Dermis microvascular lymphatic vessel endothelial cell (primary cell): ENCODE results near the gene OS9. TPM values are rescaled to one million over a fixed set of nuclear protein-coding genes. Genes with fewer than 3 reads are reported as not detected.

Source experiments
- DNase-seq, 2 donors: peaks; one replicate each; pipeline versions ENCODE4 v3.0.0 to v3.0.0-alpha.2; 2010; ENCODE audit warnings: low read depth in 2 of 2
- total RNA-seq: library from RNA; depleted of rRNA; stranded (reverse); fragments of >200 nt; gene quantifications from 2 replicates; pipeline ENCODE4 v1.2.1, GENCODE V29; 2014

The OS9 gene
- total RNA-seq, 1 donor from 2014 or later: 141 TPM

GRCh38 chr12:57722716-57723629, 29.0 kb downstream of the OS9 start:
- DNase-seq: no peak

- DNase-seq: no peak
Observed at GRCh38 chr12:57723630-57723962, 29.7 kb downstream of the OS9 start.

GRCh38 chr12:57724003-57724935, 30.3 kb downstream of the OS9 start:
- DNase-seq: no peak

GRCh38 chr12:57724936-57725740, 31.2 kb downstream of the OS9 start:
- DNase-seq: no peak

- DNase-seq: no peak
Observed at GRCh38 chr12:57725851-57726150, 31.9 kb downstream of the OS9 start.

- peak; percentile 70 to 83 for DNase-seq
Observed at GRCh38 chr12:57726151-57726883, 32.4 kb downstream of the OS9 start.

GRCh38 chr12:57726884-57727757, 33.2 kb downstream of the OS9 start:
- peak in 1 of 2 donors; percentile 46 for DNase-seq

- no peak for DNase-seq
Observed at GRCh38 chr12:57727758-57728395, 33.9 kb downstream of the OS9 start.

GRCh38 chr12:57729321-57729844, 35.5 kb downstream of the OS9 start:
- DNase-seq: no peak

GRCh38 chr12:57730336-57731067, 36.6 kb downstream of the OS9 start:
- DNase-seq: no peak

GRCh38 chr12:57731411-57732080, 37.6 kb downstream of the OS9 start:
- no peak for DNase-seq

GRCh38 chr12:57732270-57732669, 38.3 kb downstream of the OS9 start:
- DNase-seq: no peak

- no peak for DNase-seq
Observed at GRCh38 chr12:57732726-57733593, 39.0 kb downstream of the OS9 start.

GRCh38 chr12:57733928-57734327, 40.0 kb downstream of the OS9 start:
- DNase-seq: no peak

GRCh38 chr12:57734591-57734990, 40.7 kb downstream of the OS9 start:
- no peak for DNase-seq

- no peak for DNase-seq
Observed at GRCh38 chr12:57735198-57735855, 41.4 kb downstream of the OS9 start.
